IMR-90 (cell line): Measurements from ENCODE around the gene FAM13B.

Experiments used
- CEBPB ChIP-seq: IDR thresholded peaks from 2 replicates; pipeline ENCODE4 v1.6.1; 2012; ENCODE audit warnings: low read depth, low read length, improper control_type of control experiment
- CTCF ChIP-seq: conservative IDR thresholded peaks from 2 replicates; pipeline ENCODE4 v1.5.1; 2012; ENCODE audit warnings: mild to moderate bottlenecking, low read depth, low read length, improper control_type of control experiment
- ELK1 ChIP-seq: fragments of 150-350 bp; IDR thresholded peaks from 2 replicates; pipeline ENCODE4 v1.6.1; 2016; ENCODE audit warnings: low read depth, mild to moderate bottlenecking, low read length, moderate library complexity, borderline replicate concordance
- MXI1 ChIP-seq: IDR thresholded peaks from 2 replicates; pipeline ENCODE4 v1.6.1; 2012; ENCODE audit warnings: low read depth, mild to moderate bottlenecking, low read length, moderate library complexity, borderline replicate concordance
- NFE2L2 ChIP-seq: fragments of 150-350 bp; IDR thresholded peaks from 2 replicates; pipeline ENCODE4 v1.6.1; 2016; ENCODE audit warnings: low read depth, mild to moderate bottlenecking, low read length
- POLR2A ChIP-seq: IDR thresholded peaks from 2 replicates; pipeline ENCODE4 v1.6.1; 2012; ENCODE audit warnings: mild to moderate bottlenecking, low read depth, low read length
- RAD21 ChIP-seq: IDR thresholded peaks from 2 replicates; pipeline ENCODE4 v1.6.1; 2012; ENCODE audit warnings: low read length, improper control_type of control experiment
- RCOR1 ChIP-seq: IDR thresholded peaks from 2 replicates; pipeline ENCODE4 v1.6.1; 2012; ENCODE audit warnings: mild to moderate bottlenecking, low read length, improper control_type of control experiment; ENCODE audit not compliant: insufficient replicate concordance
- RFX5 ChIP-seq: IDR thresholded peaks from 2 replicates; pipeline ENCODE4 v1.8.0; 2012; ENCODE audit warnings: low read depth, mild to moderate bottlenecking, low read length, moderate library complexity
- USF2 ChIP-seq: fragments of 150-350 bp; IDR thresholded peaks from 2 replicates; pipeline ENCODE4 v1.6.1; 2017; ENCODE audit warnings: mild to moderate bottlenecking, antibody characterized with exemption, low read length, low read depth

- TF ChIP-seq CTCF (no peak), POLR2A (no peak), RAD21 (no peak), ELK1 (no peak), USF2 (no peak), CEBPB (no peak), MXI1 (no peak), RFX5 (no peak), RCOR1 (no peak), NFE2L2 (no peak)
These were observed 130.3 kb downstream of the FAM13B start for GRCh38 chr5:137902408-137903133.
